HEK293 (cell line): Measurements from ENCODE around the gene RNF215.

ENCODE experiments used
- CTCF ChIA-PET: fragments of 350-600 bp; formaldehyde crosslinking; extraction: SDS; loops from one replicate; lab custom pipeline; 2021; ENCODE audit warnings: antibody characterized with exemption; lab: Yijun Ruan, JAX
- POLR2A ChIA-PET: fragments of 300-600 bp; formaldehyde crosslinking; extraction: SDS; loops from one replicate; lab custom pipeline; 2020; ENCODE audit warnings: antibody characterized with exemption, inconsistent platforms; lab: Yijun Ruan, JAX
- H3K27ac ChIP-seq: fragments of 200-500 bp; sonication (Bioruptor generic); 2 replicates; pipeline ENCODE4 v1.5.1; 2014; ENCODE audit warnings: low read depth, low read length, control low read depth, inconsistent platforms; ENCODE audit errors: extremely low read depth
- H3K36me3 ChIP-seq, 2 experiments: fragments of 200-500 bp in 1 of 2; sonication (Bioruptor generic) in 1 of 2; 1 replicate in 1 of 2; 2 replicates in 1 of 2; pipeline ENCODE4 v1.5.1; 2014 to 2017; ENCODE audit warnings: inconsistent platforms in 2 of 2, low read length in 2 of 2; ENCODE audit not compliant: control insufficient read depth in 2 of 2, insufficient read depth in 1 of 2
- H3K4me1 ChIP-seq: fragments of 200-500 bp; sonication (Bioruptor generic); 2 replicates; pipeline ENCODE4 v1.5.1; 2014; ENCODE audit warnings: mild to moderate bottlenecking, low read length, inconsistent platforms; ENCODE audit not compliant: control insufficient read depth, insufficient read depth
- H3K4me3 ChIP-seq: 2 replicates; pipeline ENCODE4 v1.5.1; 2011; ENCODE audit warnings: low read depth, mild to moderate bottlenecking, control low read depth, low read length, moderate library complexity
- H3K9me3 ChIP-seq: fragments of 200-500 bp; sonication (Bioruptor generic); 2 replicates; pipeline ENCODE4 v1.5.1; 2014; ENCODE audit warnings: low read depth, low read length, inconsistent platforms; ENCODE audit not compliant: control insufficient read depth, insufficient read depth
- GLIS1 ChIP-seq: fragments of 450-650 bp; formaldehyde crosslinking; IDR thresholded peaks from 2 replicates; pipeline ENCODE4 v1.5.1; 2016; ENCODE audit warnings: missing biosample characterization, missing genetic modification characterization
- KLF1 ChIP-seq: fragments of 450-650 bp; formaldehyde crosslinking; IDR thresholded peaks from 2 replicates; pipeline ENCODE4 v1.5.1; 2016; ENCODE audit warnings: missing biosample characterization, missing genetic modification characterization
- KLF7 ChIP-seq: fragments of 450-650 bp; formaldehyde crosslinking; IDR thresholded peaks from 2 replicates; pipeline ENCODE4 v1.5.1; 2016; ENCODE audit warnings: missing biosample characterization, missing genetic modification characterization, borderline replicate concordance
- MYNN ChIP-seq: fragments of 450-650 bp; formaldehyde crosslinking; IDR thresholded peaks from 2 replicates; pipeline ENCODE4 v1.5.1; 2016; ENCODE audit warnings: missing biosample characterization, missing genetic modification characterization, borderline replicate concordance
- PRDM2 ChIP-seq: fragments of 450-650 bp; formaldehyde crosslinking; IDR thresholded peaks from 2 replicates; pipeline ENCODE4 v1.5.1; 2016; ENCODE audit warnings: missing biosample characterization, missing genetic modification characterization, borderline replicate concordance
- RBAK ChIP-seq: fragments of 450-650 bp; formaldehyde crosslinking; IDR thresholded peaks from 2 replicates; pipeline ENCODE4 v1.5.1; 2016; ENCODE audit warnings: missing biosample characterization, missing genetic modification characterization
- ZBTB21 ChIP-seq: fragments of 450-650 bp; formaldehyde crosslinking; IDR thresholded peaks from 2 replicates; pipeline ENCODE4 v1.5.1; 2017; ENCODE audit warnings: missing biosample characterization, missing genetic modification characterization
- ZEB2 ChIP-seq: fragments of 450-650 bp; formaldehyde crosslinking; IDR thresholded peaks from 2 replicates; pipeline ENCODE4 v1.5.1; 2016; ENCODE audit warnings: missing biosample characterization, missing genetic modification characterization
- ZFHX2 ChIP-seq: fragments of 450-650 bp; formaldehyde crosslinking; conservative IDR thresholded peaks from 2 replicates; pipeline ENCODE4 v1.5.1; 2016; ENCODE audit warnings: missing biosample characterization, missing genetic modification characterization
- ZNF10 ChIP-seq: fragments of 450-650 bp; formaldehyde crosslinking; IDR thresholded peaks from 2 replicates; pipeline ENCODE4 v1.5.1; 2017; ENCODE audit warnings: missing biosample characterization, missing genetic modification characterization
- ZNF114 ChIP-seq: fragments of 450-650 bp; formaldehyde crosslinking; IDR thresholded peaks from 2 replicates; pipeline ENCODE4 v1.5.0; 2017; ENCODE audit warnings: missing biosample characterization, missing genetic modification characterization
- ZNF157 ChIP-seq: fragments of 450-650 bp; formaldehyde crosslinking; IDR thresholded peaks from 2 replicates; pipeline ENCODE4 v1.5.1; 2016; ENCODE audit warnings: missing biosample characterization, missing genetic modification characterization
- ZNF2 ChIP-seq: fragments of 450-650 bp; formaldehyde crosslinking; IDR thresholded peaks from 2 replicates; pipeline ENCODE4 v1.5.1; 2016; ENCODE audit warnings: missing biosample characterization, missing genetic modification characterization
- ZNF221 ChIP-seq: fragments of 450-650 bp; formaldehyde crosslinking; IDR thresholded peaks from 2 replicates; pipeline ENCODE4 v1.5.1; 2017; ENCODE audit warnings: missing biosample characterization, missing genetic modification characterization, borderline replicate concordance
- ZNF335 ChIP-seq: fragments of 450-650 bp; formaldehyde crosslinking; conservative IDR thresholded peaks from 2 replicates; pipeline ENCODE4 v1.5.1; 2016; ENCODE audit warnings: missing biosample characterization, missing genetic modification characterization
- ZNF350 ChIP-seq: fragments of 450-650 bp; formaldehyde crosslinking; IDR thresholded peaks from 2 replicates; pipeline ENCODE4 v1.5.0; 2017; ENCODE audit warnings: missing biosample characterization, mild to moderate bottlenecking, missing genetic modification characterization
- ZNF366 ChIP-seq: fragments of 450-650 bp; formaldehyde crosslinking; conservative IDR thresholded peaks from 2 replicates; pipeline ENCODE4 v1.5.1; 2016; ENCODE audit warnings: missing biosample characterization, missing genetic modification characterization
- ZNF416 ChIP-seq: fragments of 450-650 bp; formaldehyde crosslinking; IDR thresholded peaks from 2 replicates; pipeline ENCODE4 v1.5.1; 2016; ENCODE audit warnings: missing biosample characterization, missing genetic modification characterization
- ZNF501 ChIP-seq: fragments of 450-650 bp; formaldehyde crosslinking; IDR thresholded peaks from 2 replicates; pipeline ENCODE4 v1.5.1; 2016; ENCODE audit warnings: missing biosample characterization, missing genetic modification characterization
- ZNF626 ChIP-seq: fragments of 450-650 bp; sonication (Bioruptor Pico); formaldehyde crosslinking; IDR thresholded peaks from 2 replicates; pipeline ENCODE4 v1.5.1; 2018; ENCODE audit warnings: missing biosample characterization, missing genetic modification characterization, inconsistent platforms
- ZNF654 ChIP-seq: fragments of 450-650 bp; formaldehyde crosslinking; IDR thresholded peaks from 2 replicates; pipeline ENCODE4 v1.5.1; 2016; ENCODE audit warnings: low read depth, missing biosample characterization, missing genetic modification characterization
- ZNF76 ChIP-seq: fragments of 450-650 bp; formaldehyde crosslinking; IDR thresholded peaks from 2 replicates; pipeline ENCODE4; 2016; ENCODE audit warnings: low read depth, missing biosample characterization, missing genetic modification characterization, borderline replicate concordance

RNF215 gene

GRCh38 chr22:30434843-30435242 lies 47.6 kb upstream of the RNF215 start:
- POLR2A ChIA-PET: no interaction called here

GRCh38 chr22:30433773-30434172 lies 46.6 kb upstream of the RNF215 start:
- POLR2A ChIA-PET: interaction anchor here (0.5 to 1.2 kb wide), 2 partner anchors 10 to 161 kb away, joined by 3 to 4 read pairs; no protein-coding TSS in a partner anchor
- CTCF ChIA-PET: interaction anchor here (0.8 to 1.3 kb wide), 3 partner anchors 43 to 486 kb away, joined by 3 to 5 read pairs (median 4); no protein-coding TSS in a partner anchor
- Histone ChIP-seq H3K9me3 (no peaks in the 10 kb centered on the region), H3K27ac (no peak overlapping the region), H3K4me3 (no peak overlapping the region), H3K36me3 (peaks cover 0 to 4% of the 10 kb centered on the region in 2 experiments; a peak in 1 of 3 replicates), H3K4me1 (no peaks in the 10 kb centered on the region)
- TF ChIP-seq ZNF114 (no peak), ZNF157 (tag by site-specific recombination) (peak; percentile 99)

More at GRCh38 chr22:30434843-30435242, 47.6 kb upstream of the RNF215 start:
- Histone ChIP-seq H3K4me1 (no peaks in the 10 kb centered on the region), H3K4me3 (no peak overlapping the region), H3K36me3 (no peaks in the 10 kb centered on the region), H3K27ac (no peak overlapping the region), H3K9me3 (no peaks in the 10 kb centered on the region)
- TF ChIP-seq GLIS1 (tag by site-specific recombination) (0 out of 2 replicates have a peak, but pooled peaks have one; percentile 12), MYNN (tag by site-specific recombination) (no peak), ZNF335 (tag by site-specific recombination) (no peak)
- CTCF ChIA-PET: interaction anchor here (0.7 to 1.3 kb wide), 4 partner anchors 10 to 169 kb away, joined by 3 to 6 read pairs (median 4); no protein-coding TSS in a partner anchor

- Histone ChIP-seq H3K4me1 (no peaks in the 10 kb centered on the region), H3K27ac (no peak overlapping the region), H3K9me3 (no peaks in the 10 kb centered on the region), H3K4me3 (no peak overlapping the region), H3K36me3 (peaks cover 0 to 10% of the 10 kb centered on the region in 2 experiments; a peak in 1 of 3 replicates)
- no peak for TF ChIP-seq ZNF221
- no peak for TF ChIP-seq ZNF366
- no peak for TF ChIP-seq PRDM2 (tag by site-specific recombination)
- TF ChIP-seq ZNF501 (tag by site-specific recombination): no peak
- TF ChIP-seq ZNF416 (tag by site-specific recombination): no peak
- TF ChIP-seq RBAK: no peak
- no peak for TF ChIP-seq ZNF2 (tag by site-specific recombination)
- TF ChIP-seq ZBTB21 (tag by site-specific recombination): no peak
- TF ChIP-seq ZNF654 (tag by site-specific recombination): no peak
- no peak for TF ChIP-seq ZEB2 (tag by site-specific recombination)
- no peak for TF ChIP-seq ZNF626 (tag by site-specific recombination)
- no peak for TF ChIP-seq KLF7
- no peak for TF ChIP-seq ZNF10
- no peak for TF ChIP-seq ZNF350 (tag by site-specific recombination)
- TF ChIP-seq KLF1 (tag by site-specific recombination): no peak
- TF ChIP-seq ZFHX2: no peak
- no peak for TF ChIP-seq ZNF76 (tag by site-specific recombination)
- POLR2A ChIA-PET: interaction anchor here (1.2 kb wide), 1 partner anchor 9 kb away, joined by 4 read pairs; no protein-coding TSS in a partner anchor
- CTCF ChIA-PET: interaction anchor here (0.8 kb wide), 1 partner anchor 140 kb away, joined by 3 read pairs; no protein-coding TSS in a partner anchor
These were observed 46.0 kb upstream of the RNF215 start for GRCh38 chr22:30433227-30433626.
